Measurements from ENCODE around the gene FANK1. TPM values are rescaled to one million over a fixed set of nuclear protein-coding genes. Genes with fewer than 3 reads are reported as not detected.

Gene FANK1
- polyA plus RNA-seq, 1 of the 3 experiments (the other 2 are of a cell fraction) = 12.3 TPM

GRCh38 chr10:125961743-125962142 lies 65.4 kb downstream of the FANK1 start:
- TF ChIP-seq FOXM1 (IDR thresholded peaks at IDR 0.05; ENCODE audit: low read depth) (no peak), ZBTB33 (IDR thresholded peaks at IDR 0.05; ENCODE audit: borderline replicate concordance, low read depth) (no peak), MXI1 (IDR thresholded peaks at IDR 0.05; ENCODE audit: low read depth, low read length) (no peak), NFIC (IDR thresholded peaks at IDR 0.05; ENCODE audit: borderline replicate concordance) (no peak), EP300 (IDR thresholded peaks at IDR 0.05; ENCODE audit: borderline replicate concordance in 1 of 2, low read depth in 1 of 2, low read length in 1 of 2) (no peak), NRF1 (IDR thresholded peaks at IDR 0.05; ENCODE audit: low read depth, low read length) (no peak), RCOR1 (IDR thresholded peaks at IDR 0.05; ENCODE audit: low read length) (no peak), GATA2 (CRISPR knock-in tag; IDR thresholded peaks at IDR 0.05) (no peak), RXRA (IDR thresholded peaks at IDR 0.05; ENCODE audit: borderline replicate concordance, low read depth) (no peak), EZH2phosphoT487 (IDR thresholded peaks at IDR 0.05; ENCODE audit: borderline replicate concordance, low read depth) (no peak), JUND (IDR thresholded peaks at IDR 0.05) (no peak), FOSL2 (IDR thresholded peaks at IDR 0.05; ENCODE audit: borderline replicate concordance, low read depth) (no peak)
- Histone ChIP-seq H3K4me2 (no peak overlapping the region), H3K4me1 (ENCODE audit: control insufficient read depth in 1 of 2, insufficient read depth in 2 of 2, low read depth in 1 of 2, low read length in 1 of 2) (no peaks in the 10 kb centered on the region), H2AFZ (ENCODE audit: low read depth) (no peak overlapping the region), H3K4me3 (ENCODE audit: low read depth in 2 of 2, low read length in 1 of 2) (no peak overlapping the region), H3K9ac (no peak overlapping the region), H3K27ac (ENCODE audit: low read depth in 2 of 2, low read length in 1 of 2) (no peak overlapping the region), H3K9me2 (no peaks in the 10 kb centered on the region), H3K27me3 (ENCODE audit: insufficient read depth) (no peaks in the 10 kb centered on the region), H3K79me2 (ENCODE audit: insufficient read depth) (no peaks in the 10 kb centered on the region), H4K20me1 (ENCODE audit: insufficient read depth) (no peaks in the 10 kb centered on the region), H3K9me3 (no peaks in the 10 kb centered on the region), H3K36me3 (replicated peaks in 1 of 2; ENCODE audit: control insufficient read depth in 1 of 2, insufficient read depth in 2 of 2, low read length in 1 of 2) (no peaks in the 10 kb centered on the region), H3F3A (replicated peaks; ENCODE audit: insufficient read depth) (no peaks in the 10 kb centered on the region)
- DNase-seq = no peak
- POLR2A ChIA-PET = no interaction called here
- CTCF ChIA-PET = interaction anchor here (0.7 to 1.0 kb wide), 2 partner anchors 9 to 27 kb away, joined by 3 to 4 read pairs; no protein-coding TSS in a partner anchor
- 8% methylated on average over 1 of the region's 1 CpG for WGBS (ENCODE audit: low lambda C conversion rate)

- Histone ChIP-seq H2AFZ (ENCODE audit: low read depth) (no peak overlapping the region), H3F3A (replicated peaks; ENCODE audit: insufficient read depth) (no peaks in the 10 kb centered on the region), H3K4me2 (no peak overlapping the region), H3K4me1 (ENCODE audit: control insufficient read depth in 1 of 2, insufficient read depth in 2 of 2, low read depth in 1 of 2, low read length in 1 of 2) (no peaks in the 10 kb centered on the region), H3K9me2 (no peaks in the 10 kb centered on the region), H3K79me2 (ENCODE audit: insufficient read depth) (no peaks in the 10 kb centered on the region), H3K9ac (no peak overlapping the region), H3K27ac (ENCODE audit: low read depth in 2 of 2, low read length in 1 of 2) (no peak overlapping the region), H3K9me3 (no peaks in the 10 kb centered on the region), H3K27me3 (ENCODE audit: insufficient read depth) (no peaks in the 10 kb centered on the region), H3K36me3 (replicated peaks in 1 of 2; ENCODE audit: control insufficient read depth in 1 of 2, insufficient read depth in 2 of 2, low read length in 1 of 2) (no peaks in the 10 kb centered on the region), H4K20me1 (ENCODE audit: insufficient read depth) (no peaks in the 10 kb centered on the region), H3K4me3 (ENCODE audit: low read depth in 2 of 2, low read length in 1 of 2) (no peak overlapping the region)
- ChIA-PET CTCF (interaction anchor here (0.7 to 1.0 kb wide), 2 partner anchors 9 to 28 kb away, joined by 3 to 4 read pairs; no protein-coding TSS in a partner anchor), POLR2A (no interaction called here)
- 66% methylated on average over 3 of the region's 3 CpGs for WGBS (ENCODE audit: low lambda C conversion rate)
- DNase-seq = no peak
- TF ChIP-seq REST (IDR thresholded peaks at IDR 0.05; ENCODE audit: low read depth, low read length) = no peak
- no peak for TF ChIP-seq FOXJ3 (CRISPR knock-in tag; IDR thresholded peaks at IDR 0.05)
- no peak for TF ChIP-seq NRF1 (IDR thresholded peaks at IDR 0.05; ENCODE audit: low read depth, low read length)
- TF ChIP-seq USF1 (IDR thresholded peaks at IDR 0.05; ENCODE audit: borderline replicate concordance, low read depth) = no peak
- no peak for TF ChIP-seq GABPA (IDR thresholded peaks at IDR 0.05; ENCODE audit: low read depth)
- no peak for TF ChIP-seq SIN3A (IDR thresholded peaks at IDR 0.05; ENCODE audit: borderline replicate concordance, low read depth, low read length)
- TF ChIP-seq FOXM1 (IDR thresholded peaks at IDR 0.05; ENCODE audit: low read depth) = no peak
- TF ChIP-seq RFX5 (IDR thresholded peaks at IDR 0.05; ENCODE audit: low read length) = no peak
- TF ChIP-seq YY1 (IDR thresholded peaks at IDR 0.05; ENCODE audit: low read depth) = no peak
- TF ChIP-seq TAF1 (IDR thresholded peaks at IDR 0.05; ENCODE audit: borderline replicate concordance, low read depth, low read length) = no peak
- no peak for TF ChIP-seq EZH2phosphoT487 (IDR thresholded peaks at IDR 0.05; ENCODE audit: borderline replicate concordance, low read depth)
- no peak for TF ChIP-seq JUND (IDR thresholded peaks at IDR 0.05)
- no peak for TF ChIP-seq MEF2A (IDR thresholded peaks at IDR 0.05; ENCODE audit: borderline replicate concordance, low read depth)
- no peak for TF ChIP-seq RAD21 (IDR thresholded peaks at IDR 0.05; ENCODE audit: low read length)
- no peak for TF ChIP-seq POLR2AphosphoS5 (IDR thresholded peaks at IDR 0.05; ENCODE audit: low read depth, low read length)
- TF ChIP-seq TEAD4 (IDR thresholded peaks at IDR 0.05; ENCODE audit: borderline replicate concordance, insufficient read depth) = no peak
Observed at GRCh38 chr10:125962200-125962599, 65.8 kb downstream of the FANK1 start.

All from SK-N-SH (cell line).